GM19455 (cell line): ENCODE data around the gene SULT1A2.
"Not testable (repeated sequence)": the region's sequence is repeated elsewhere in the genome, so short reads cannot be mapped to it uniquely, and the experiment has no call there.

Experiments used
- ATAC-seq: cut with Tn5 transposase; IDR thresholded peaks from one replicate; pipeline ENCODE4 v1.9.1; 2021; ENCODE audit not compliant: unreplicated experiment

SULT1A2 gene

GRCh38 chr16:28596840-28597691 lies at the start of gene SULT1A2:
Gene SULT1A2 (minus strand): TSS chr16:28597050. CDS start chr16:28595930, 1,120 bp downstream.
- ATAC-seq, result no peak

- not testable (repeated sequence) for ATAC-seq
Observed at GRCh38 chr16:28639959-28640358, 43.1 kb upstream of the SULT1A2 start.

- not testable (repeated sequence) for ATAC-seq
Observed at GRCh38 chr16:28638359-28638758, 41.5 kb upstream of the SULT1A2 start.

GRCh38 chr16:28637765-28638164 lies 40.9 kb upstream of the SULT1A2 start, which contains the start of gene NPIPB8:
Gene NPIPB8 (plus strand): TSS chr16:28638065. CDS start chr16:28638361, 296 bp downstream.
- ATAC-seq, result not testable (repeated sequence)

GRCh38 chr16:28636093-28636823 lies 39.4 kb upstream of the SULT1A2 start:
- not testable (repeated sequence) for ATAC-seq

GRCh38 chr16:28630905-28631304 lies 34.1 kb upstream of the SULT1A2 start:
- ATAC-seq, result not testable (repeated sequence)

- no peak for ATAC-seq
Observed at GRCh38 chr16:28623172-28623711, 26.4 kb upstream of the SULT1A2 start.

- not testable (repeated sequence) for ATAC-seq
Observed at GRCh38 chr16:28622532-28623171, 25.8 kb upstream of the SULT1A2 start.

- ATAC-seq, result no peak
Observed at GRCh38 chr16:28621481-28622155, 24.8 kb upstream of the SULT1A2 start.

- not testable (repeated sequence) for ATAC-seq
Observed at GRCh38 chr16:28620316-28620715, 23.5 kb upstream of the SULT1A2 start.

GRCh38 chr16:28617874-28618273 lies 21.0 kb upstream of the SULT1A2 start:
- no peak for ATAC-seq

GRCh38 chr16:28616636-28617035 lies 19.8 kb upstream of the SULT1A2 start:
- no peak for ATAC-seq

GRCh38 chr16:28616224-28616577 lies 19.4 kb upstream of the SULT1A2 start:
- ATAC-seq, result not testable (repeated sequence)

GRCh38 chr16:28615486-28616223 lies 18.8 kb upstream of the SULT1A2 start:
- ATAC-seq, result not testable (repeated sequence)

GRCh38 chr16:28614561-28614960 lies 17.7 kb upstream of the SULT1A2 start:
- ATAC-seq, result not testable (repeated sequence)

- ATAC-seq, result not testable (repeated sequence)
Observed at GRCh38 chr16:28613912-28614311, 17.1 kb upstream of the SULT1A2 start.

GRCh38 chr16:28612359-28613280 lies 15.8 kb upstream of the SULT1A2 start:
- not testable (repeated sequence) for ATAC-seq

- no peak for ATAC-seq
Observed at GRCh38 chr16:28610595-28611191, 13.8 kb upstream of the SULT1A2 start.
